ENCODE results near the gene PHC3.
"Not testable (repeated sequence)": the region's sequence is repeated elsewhere in the genome, so short reads cannot be mapped to it uniquely, and the experiment has no call there.

Gene PHC3

DNA sequence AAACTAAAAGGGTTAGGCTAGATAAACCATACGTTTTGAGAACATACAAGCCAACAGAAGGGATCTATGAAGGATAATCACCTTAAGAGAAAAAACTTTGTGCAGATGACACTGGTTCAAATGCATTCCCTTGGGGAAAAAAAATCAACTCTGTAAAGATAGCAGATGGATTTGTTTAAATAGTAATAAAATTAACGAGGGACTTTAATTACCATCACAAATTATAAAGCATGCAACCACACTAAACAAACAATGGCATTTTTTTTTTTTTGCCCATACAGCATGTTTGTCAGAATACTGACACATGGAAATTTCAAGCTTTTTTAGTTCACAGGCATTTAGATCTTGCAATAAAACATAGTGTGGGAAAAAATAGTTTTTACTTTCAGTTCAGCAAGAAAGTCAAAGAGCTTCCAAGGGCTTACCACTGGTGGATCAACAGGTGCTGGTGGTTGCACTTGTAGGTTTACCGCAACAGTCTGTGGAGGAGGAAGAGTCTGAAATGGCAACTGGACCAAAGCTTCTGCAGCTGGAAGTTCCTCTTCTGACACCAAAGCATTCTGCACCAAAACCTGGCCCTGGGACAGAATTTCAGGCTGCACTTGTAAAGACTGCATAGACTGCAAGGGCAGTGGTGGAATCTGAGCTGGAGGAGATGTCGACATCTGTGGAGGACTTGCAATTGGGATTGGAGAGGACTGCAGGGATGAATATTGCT, 53.1 kb downstream of the PHC3 start:
- DNase-seq = peak; percentile 16

DNA sequence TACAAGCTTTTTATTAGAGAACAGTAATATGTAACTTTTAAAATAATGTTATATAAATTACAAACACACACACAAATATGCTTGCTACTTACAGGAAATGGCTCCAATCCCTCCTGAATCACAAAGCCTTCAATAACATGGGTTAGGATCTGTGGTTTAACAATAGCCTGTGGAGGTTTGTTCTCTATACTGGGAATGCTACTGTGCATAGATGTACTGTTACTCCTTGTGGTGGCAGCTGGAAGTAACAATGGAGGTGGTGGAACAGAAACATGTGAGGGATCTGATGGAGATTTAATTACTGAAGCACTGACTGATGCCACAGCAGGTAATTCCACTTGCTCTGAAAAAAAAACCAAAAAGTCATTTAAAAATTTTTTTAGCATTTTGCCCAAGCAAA, 64.4 kb downstream of the PHC3 start:
- no peak for DNase-seq

DNA sequence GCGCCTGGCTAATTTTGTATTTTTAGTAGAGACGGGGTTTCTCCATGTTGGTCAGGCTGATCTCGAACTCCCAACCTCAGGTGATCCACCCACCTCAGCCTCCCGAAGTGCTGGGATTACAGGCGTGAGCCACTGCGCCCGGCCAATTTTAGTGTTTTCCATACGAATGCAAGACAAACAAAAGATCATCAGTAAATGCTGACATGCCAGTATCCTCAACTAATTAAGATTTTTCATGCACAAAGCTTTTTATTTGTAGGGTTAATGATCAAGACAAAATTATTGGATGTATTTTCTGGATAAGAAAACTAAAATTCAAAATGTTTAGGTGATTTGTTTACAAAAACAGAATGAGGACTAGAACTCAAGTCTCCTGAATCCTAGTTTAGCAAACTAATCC, 67.4 kb downstream of the PHC3 start:
- not testable (repeated sequence) for DNase-seq

- DNase-seq = no peak
Observed at GRCh38 chr3:170111147-170111771, 70.3 kb downstream of the PHC3 start.

- DNase-seq = no peak
Observed at GRCh38 chr3:170109579-170110293, 71.8 kb downstream of the PHC3 start.

DNA sequence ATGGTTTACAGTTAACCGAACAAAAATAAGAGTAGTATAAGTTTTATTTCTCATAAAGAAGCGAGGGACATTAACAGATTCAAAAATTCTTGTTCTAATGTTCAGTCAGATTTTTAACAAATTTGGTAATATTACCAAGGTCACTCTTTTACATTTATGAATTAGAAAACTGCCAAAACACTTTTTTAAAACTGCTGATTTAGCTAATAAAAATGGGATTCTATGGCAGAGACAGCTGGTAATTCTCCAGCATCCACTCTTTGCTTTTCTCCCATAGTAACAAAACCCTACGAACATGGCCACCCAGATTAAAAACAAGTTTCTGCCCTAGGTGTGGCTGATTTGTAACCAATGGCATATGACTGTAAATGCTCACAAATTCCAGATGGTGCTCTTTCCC, 72.6 kb downstream of the PHC3 start:
- DNase-seq = no peak

DNA sequence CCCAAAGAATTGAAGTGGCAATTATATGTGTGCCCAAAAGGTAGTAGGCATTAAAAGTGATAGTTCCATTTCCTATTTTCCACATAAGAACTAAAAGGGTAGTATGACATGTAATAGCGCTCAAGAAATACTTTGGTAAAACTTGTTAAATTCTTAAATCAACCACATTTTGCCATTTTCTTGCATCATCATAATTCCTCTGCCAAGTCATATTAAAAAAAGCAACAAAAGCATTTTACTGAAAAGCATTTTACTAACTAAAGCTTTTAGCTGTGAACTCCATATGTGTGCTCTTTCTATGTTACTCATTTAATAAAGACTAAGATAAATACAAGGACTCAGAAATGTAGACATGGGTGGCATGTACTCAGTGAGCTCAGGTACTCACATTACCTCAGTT, 73.6 kb downstream of the PHC3 start:
- no peak for DNase-seq

- no peak for DNase-seq
Observed at GRCh38 chr3:170102431-170102830, 79.1 kb downstream of the PHC3 start.

DNA sequence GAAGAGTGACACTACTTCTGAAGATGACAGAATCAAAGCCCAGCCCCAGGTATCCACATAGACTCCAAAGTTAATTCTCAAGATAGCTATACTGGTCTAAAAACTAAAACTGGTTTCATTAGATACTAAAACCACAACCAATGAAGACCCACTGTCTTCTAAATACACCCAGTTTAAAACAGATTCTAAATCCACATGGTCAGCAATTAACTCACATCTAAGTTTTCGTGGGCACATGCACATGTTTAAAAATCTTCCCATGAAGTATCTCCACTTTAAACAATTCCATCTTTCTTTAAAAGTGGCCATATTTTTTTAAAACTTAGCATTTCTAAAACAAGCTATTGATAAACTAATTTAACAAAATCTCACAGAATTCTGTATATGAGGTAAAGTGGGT, 80.6 kb downstream of the PHC3 start:
- DNase-seq = no peak

- DNase-seq = no peak
Observed at GRCh38 chr3:170098753-170099152, 82.8 kb downstream of the PHC3 start.

DNA sequence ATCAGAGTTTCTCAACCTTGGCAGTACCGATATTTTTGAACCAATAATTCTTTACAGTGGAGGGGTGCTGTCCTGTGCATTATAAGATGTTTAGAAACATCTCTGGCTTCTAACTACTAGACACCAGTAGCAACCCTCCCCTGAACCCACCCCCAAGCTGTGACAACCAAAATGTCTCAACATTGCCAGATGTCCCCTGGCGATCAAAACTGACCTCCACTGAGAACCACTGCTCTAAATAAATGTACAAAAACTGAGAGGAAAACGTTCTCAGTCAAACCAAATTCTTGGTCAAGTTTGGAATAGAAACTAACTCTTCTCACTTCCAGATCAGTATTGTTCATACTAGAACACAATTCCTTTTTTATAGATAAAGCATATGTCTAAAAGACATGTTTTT, 85.2 kb downstream of the PHC3 start:
- DNase-seq = no peak

DNA sequence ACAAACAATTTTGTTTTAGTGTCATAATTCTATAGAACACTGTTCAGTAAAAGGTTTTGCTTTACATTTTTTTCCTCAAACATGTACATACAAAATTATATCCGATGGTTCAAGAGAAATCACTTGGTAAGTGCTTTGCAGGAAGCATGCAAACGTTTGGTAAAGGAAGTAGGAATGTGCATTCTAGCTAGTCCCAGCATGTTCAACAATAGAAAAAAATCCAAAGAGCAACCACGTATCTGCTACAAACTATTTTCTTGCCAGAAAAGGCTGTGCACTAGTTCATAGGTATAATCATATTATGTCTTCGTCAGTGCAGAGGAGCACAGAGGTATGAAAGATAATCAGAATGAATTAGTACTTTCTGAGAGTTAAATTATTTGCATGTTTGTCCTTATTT, 85.8 kb downstream of the PHC3 start:
- DNase-seq = no peak

DNA sequence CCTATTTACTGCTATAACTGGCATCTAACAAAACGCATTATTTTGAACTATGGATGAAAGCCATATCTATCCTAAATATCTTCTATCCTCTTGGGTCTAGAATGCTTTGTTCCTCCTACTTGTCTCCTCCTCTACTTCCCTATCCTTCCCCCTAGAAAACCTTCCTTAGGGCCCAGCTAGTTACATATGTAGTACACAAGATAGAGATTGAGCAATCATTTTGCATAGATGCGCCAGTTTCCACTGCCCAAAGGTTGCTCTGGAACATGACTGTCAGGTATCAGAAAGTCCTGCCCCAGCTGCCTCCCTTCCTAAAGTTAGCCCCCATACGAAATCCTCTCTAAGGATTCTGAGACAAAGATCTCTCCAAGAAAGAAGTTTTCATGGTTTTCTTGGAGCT, 88.6 kb downstream of the PHC3 start:
- no peak for DNase-seq

GRCh38 chr3:170090601-170090981, 90.9 kb downstream of the PHC3 start:
- no peak for DNase-seq

GRCh38 chr3:170089862-170090600, 91.5 kb downstream of the PHC3 start:
- DNase-seq = no peak

- no peak for DNase-seq
Observed at GRCh38 chr3:170085396-170085795, 96.1 kb downstream of the PHC3 start.

DNA sequence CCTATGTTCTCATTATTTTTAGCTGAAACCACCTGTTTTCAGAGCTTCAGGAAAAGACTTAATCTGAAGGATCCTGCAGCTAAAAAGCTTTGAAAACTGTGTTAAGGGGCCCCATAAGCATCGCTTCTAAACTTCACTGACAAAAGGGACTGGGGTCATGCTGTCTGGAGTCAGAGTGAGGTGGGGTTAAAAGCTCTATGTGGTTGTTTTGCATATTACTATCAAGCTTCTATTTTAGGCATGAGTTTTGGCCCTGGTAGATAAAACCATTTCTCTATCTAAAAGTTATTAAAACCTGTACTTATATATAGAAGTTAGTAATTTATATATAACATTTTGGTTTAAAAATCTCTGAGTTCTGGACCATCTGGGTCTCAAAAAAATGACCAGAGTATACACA, 98.2 kb downstream of the PHC3 start:
- DNase-seq = no peak

DNA sequence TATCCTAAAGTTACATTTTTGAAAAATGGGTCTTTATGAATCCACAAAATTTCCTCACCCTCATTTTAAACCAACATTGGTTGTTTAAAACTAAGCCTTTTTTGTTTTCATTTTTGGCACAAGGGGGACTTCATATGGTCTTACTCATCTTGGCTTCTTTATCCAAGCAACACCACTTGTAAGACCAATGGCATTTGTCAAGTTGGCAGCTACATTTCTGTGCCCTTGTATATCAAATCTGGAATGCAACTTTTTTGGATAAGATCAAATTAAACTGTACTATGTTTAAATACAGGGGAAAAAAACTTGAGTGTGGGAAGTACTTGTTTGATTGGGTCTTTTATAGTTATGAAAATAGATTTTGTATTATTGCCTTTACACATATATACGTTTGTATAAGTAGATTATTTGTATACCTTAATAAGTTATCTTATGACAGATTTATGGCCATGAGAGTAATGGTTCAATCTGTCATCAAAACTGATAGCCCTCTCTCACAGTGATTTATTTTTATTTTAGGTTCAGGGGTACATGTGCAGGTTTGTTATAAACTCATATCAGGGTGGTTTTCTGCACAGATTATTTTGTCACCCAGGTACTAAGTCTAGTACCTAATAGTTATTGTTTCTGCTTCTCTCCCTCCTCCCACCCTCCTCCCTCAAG, 100.3 kb downstream of the PHC3 start:
- no peak for DNase-seq

DNA sequence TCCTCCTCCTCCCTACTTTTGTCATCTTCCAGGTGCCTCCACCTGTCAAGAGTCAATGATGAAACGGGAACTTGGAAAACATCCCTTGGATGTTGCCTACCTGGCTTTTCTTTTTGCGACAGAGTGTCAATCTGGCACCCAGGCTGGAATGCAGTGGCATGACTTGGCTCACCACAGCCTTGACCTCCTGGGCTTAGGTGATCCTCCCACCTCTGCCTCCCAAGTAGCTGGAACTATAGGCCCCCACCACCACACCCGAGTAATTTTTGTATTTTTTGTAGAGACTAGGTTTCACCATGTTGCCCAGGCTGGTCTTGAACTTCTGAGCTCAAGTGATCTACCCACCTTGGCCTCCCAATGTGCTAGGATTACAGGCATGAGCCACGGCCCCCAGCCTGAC, 100.9 kb downstream of the PHC3 start:
- DNase-seq = no peak

DNA sequence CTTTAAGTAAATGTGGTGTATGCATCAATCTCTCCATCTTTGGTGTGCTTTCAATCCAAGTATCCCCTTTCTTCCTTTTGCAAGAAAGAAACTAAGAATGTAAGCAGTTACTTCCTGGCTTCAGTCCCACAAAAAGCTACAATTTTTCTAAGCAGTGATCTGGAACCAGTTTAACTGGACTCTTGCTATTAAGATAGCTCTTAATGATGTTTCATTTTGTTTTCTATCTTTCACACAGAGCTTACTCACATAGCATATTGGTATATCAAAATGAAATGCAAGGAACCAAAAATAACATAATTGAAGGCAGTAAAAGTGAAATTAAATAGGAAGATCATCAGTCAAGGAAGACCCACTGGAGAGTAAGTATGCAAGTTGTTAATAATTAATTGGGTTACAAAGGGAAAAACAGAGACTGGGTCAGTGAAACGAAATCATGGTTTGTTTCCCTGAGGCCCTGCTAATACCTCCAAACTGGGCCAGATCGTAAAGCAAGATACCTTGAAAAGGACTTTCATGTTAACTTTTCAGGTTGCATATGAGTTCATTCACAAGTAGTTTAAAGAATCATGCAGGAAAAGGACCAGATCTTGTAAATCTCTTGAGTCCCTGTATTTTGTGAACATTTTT, 101.9 kb downstream of the PHC3 start:
- no peak for DNase-seq

GRCh38 chr3:170078620-170079281, 102.8 kb downstream of the PHC3 start:
- DNase-seq = no peak

DNA sequence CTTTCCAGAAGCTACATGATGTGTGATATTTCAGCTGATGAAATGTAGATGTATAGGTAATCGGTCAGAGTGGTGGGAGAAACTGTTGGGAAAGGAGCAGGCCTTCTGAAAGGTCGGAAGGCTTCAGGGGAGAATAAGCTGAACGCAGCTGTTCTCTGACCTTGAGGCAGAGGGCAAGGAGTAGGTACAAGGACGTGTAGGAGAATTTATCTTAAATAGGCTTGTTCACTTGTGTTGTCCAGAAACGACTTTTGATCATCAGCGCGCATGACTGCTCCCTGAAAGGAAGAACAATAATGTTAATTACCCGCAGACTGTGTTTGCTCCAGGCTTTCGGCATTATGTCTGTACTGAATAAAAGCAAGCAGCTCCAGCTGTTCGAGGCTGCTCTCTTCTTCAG, 104.2 kb downstream of the PHC3 start:
- DNase-seq = no peak
